Pancreas (tissue), 10 donors: ENCODE data around the gene ORM1. TPM values are rescaled to one million over a fixed set of nuclear protein-coding genes. Genes with fewer than 3 reads are reported as not detected.

Experiments
- ATAC-seq, 4 donors: fragments of 200-7000 bp; cut with Tn5 transposase; one replicate each; pipeline versions ENCODE4 v1.8.0 to v1.9.1; 2020; ENCODE audit warnings: mild to moderate bottlenecking in 4 of 4, moderate library complexity in 4 of 4
- DNase-seq, 6 donors: peaks; one replicate each; pipeline ENCODE4 v3.0.0-alpha.2; 2020
- FAIRE-seq: peaks from 2 replicates; lab custom pipeline; 2012; peaks lifted over from hg19 to GRCh38; lab: Jason Lieb, UNC
- H3K27ac ChIP-seq, 4 donors: fragments of 200-600 bp; sonication (generic); 1 replicate in 3 of 4; 2 replicates in 1 of 4; pipeline versions ENCODE4 v1.5.0 to v1.8.0; 2020
- H3K27me3 ChIP-seq, 4 donors: fragments of 200-600 bp; one replicate each; pipeline ENCODE4 v1.8.0; 2021
- H3K36me3 ChIP-seq, 3 donors: fragments of 200-600 bp; sonication (generic) in 1 of 3; one replicate each; pipeline versions ENCODE4 v1.5.0 to v1.8.0; 2020 to 2021
- H3K4me1 ChIP-seq, 3 donors: fragments of 200-600 bp; one replicate each; pipeline ENCODE4 v1.8.0; 2021
- H3K4me3 ChIP-seq, 4 donors: fragments of 200-600 bp; sonication (generic) in 2 of 4; one replicate each; pipeline versions ENCODE4 v1.5.0 to v1.8.0; 2020 to 2021
- H3K9me3 ChIP-seq, 4 donors: fragments of 200-600 bp; one replicate each; pipeline ENCODE4 v1.8.0; 2021
- CTCF ChIP-seq, 4 donors: fragments of 200-600 bp; sonication (generic) in 3 of 4; IDR thresholded peaks; one replicate each; pipeline versions ENCODE4 v1.5.0 to v1.8.0; 2021; ENCODE audit warnings: antibody characterized with exemption in 4 of 4
- WGBS, 2 donors: extraction: QIAGEN DNeasy Blood & Tissue Kit; methylation state at CpG; one replicate each; pipeline ENCODE4 v1.1.7; 2013; 5-methylcytosine and 5-hydroxymethylcytosine counted together
- intact Hi-C, 3 donors: fragments of 100-400 bp; cut with DNase I; formaldehyde crosslinking; loops; one replicate each; pipeline versions ENCODE4 v1.11.1 to v1.14.2; 2022
- polyA plus RNA-seq, 2 donors: library from polyadenylated mRNA; stranded (reverse); fragments of 200-250 nt; gene quantifications; one replicate each; pipeline ENCODE4 v1.2.3, GENCODE V29; 2013
- total RNA-seq, 6 donors: library from RNA; stranded (reverse); fragmentation: NEBNext Ultra II Directional in 4 of 6; extraction: Animal tissue kit (Norgen Biotek cat#: 25700) in 4 of 6; gene quantifications; one replicate each; pipeline versions ENCODE4 v1.2.1 to v1.2.4, GENCODE V29; 2021 to 2023
- donor health status: healthy with polysubstance abuse.
- donor health status: DM: no; HTN: no; CAD: no; lungs with moderate emphysema.
- donor health status: DM: no; HTN: no; CAD: no.
- donor health status: control.
- donor health status: control.
- donor health status: Bipolar disorder and iron deficiency.
- donor health status: DM: yes; HTN: yes; CAD: no.
- donor health status: DM: no; HTN: no; CAD: no.
- donor health status: DM: no; HTN: no; CAD: no.
- donor health status: DM: yes; HTN: yes; CAD: no.

ORM1 gene
- total and polyA plus RNA-seq, 8 donors: 0.38 to 10.2 (median 0.92) TPM; not detected in 3

GRCh38 chr9:114303571-114303970, 19.3 kb upstream of the ORM1 start:
- no peak overlapping the region for H3K4me3 ChIP-seq
- H3K27ac ChIP-seq: no peak overlapping the region
- DNase-seq (peak in 3 of 6 donors; percentile 3 to 11 (median 4)), FAIRE-seq (no peak), ATAC-seq (no peak)
- no peaks in the 10 kb centered on the region for H3K36me3 ChIP-seq
- H3K27me3 ChIP-seq: no peaks in the 10 kb centered on the region
- no peaks in the 10 kb centered on the region for H3K4me1 ChIP-seq
- no peaks in the 10 kb centered on the region for H3K9me3 ChIP-seq
- intact Hi-C loops: no loop called here
- 79 to 89% methylated on average over 5 of the region's 5 CpGs for WGBS, 2 donors
- no peak for TF ChIP-seq CTCF (IDR thresholded peaks at IDR 0.05)

DNA sequence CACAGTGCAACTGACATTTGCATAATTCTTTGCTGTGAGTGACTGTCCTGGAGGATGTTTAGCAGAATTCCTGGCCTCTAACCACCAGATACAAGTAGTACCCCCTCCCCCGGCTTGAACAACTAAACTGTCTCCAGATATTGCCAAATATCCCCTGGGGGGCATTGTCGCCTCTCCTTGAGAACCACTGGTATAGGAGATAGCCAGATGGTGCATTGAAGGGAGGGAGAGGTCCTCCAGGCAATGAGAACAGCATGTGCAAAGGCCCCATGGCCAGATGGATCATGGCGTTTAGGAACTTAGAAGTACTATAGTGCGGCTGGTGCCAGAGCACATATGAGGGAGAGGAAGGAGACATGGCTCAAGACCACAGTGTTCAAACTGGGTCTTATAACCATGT, 18.9 kb upstream of the ORM1 start:
- DNase-seq (peak in 3 of 6 donors; percentile 2 to 26 (median 8)), FAIRE-seq (no peak), ATAC-seq (no peak)
- intact Hi-C loops: no loop called here
- Histone ChIP-seq H3K4me1 (no peaks in the 10 kb centered on the region), H3K4me3 (no peak overlapping the region), H3K27me3 (no peaks in the 10 kb centered on the region), H3K36me3 (no peaks in the 10 kb centered on the region), H3K27ac (no peak overlapping the region), H3K9me3 (no peaks in the 10 kb centered on the region)
- no peak for TF ChIP-seq CTCF (IDR thresholded peaks at IDR 0.05)
- 91 to 95% methylated on average over 4 of the region's 4 CpGs for WGBS, 2 donors

- ATAC-seq (no peak), DNase-seq (peak in 4 of 6 donors; percentile 6 to 36 (median 16)), FAIRE-seq (no peak)
- no peaks in the 10 kb centered on the region for H3K36me3 ChIP-seq
- no peaks in the 10 kb centered on the region for H3K4me1 ChIP-seq
- no peaks in the 10 kb centered on the region for H3K27me3 ChIP-seq
- 89 to 91% methylated on average over 10 of the region's 10 CpGs for WGBS, 2 donors
- TF ChIP-seq CTCF (IDR thresholded peaks at IDR 0.05): no peak
- no peaks in the 10 kb centered on the region for H3K9me3 ChIP-seq
- intact Hi-C loops: no loop called here
- H3K27ac ChIP-seq: no peak overlapping the region
- H3K4me3 ChIP-seq: no peak overlapping the region
These were observed 18.3 kb upstream of the ORM1 start for GRCh38 chr9:114304416-114305188.

GRCh38 chr9:114307899-114308267, 15.0 kb upstream of the ORM1 start:
- ATAC-seq (no peak), DNase-seq (peak in 2 of 6 donors; percentile 9 to 10), FAIRE-seq (no peak)
- intact Hi-C loops: no loop called here
- peaks cover 0 to 6% (median 0%) of the 10 kb centered on the region in 3 donors for H3K36me3 ChIP-seq
- H3K9me3 ChIP-seq: no peaks in the 10 kb centered on the region
- H3K27ac ChIP-seq: no peak overlapping the region
- WGBS, 2 donors: 90 to 96% methylated on average over 6 of the region's 6 CpGs
- H3K4me3 ChIP-seq: no peak overlapping the region
- TF ChIP-seq CTCF (IDR thresholded peaks at IDR 0.05): no peak
- H3K4me1 ChIP-seq: no peaks in the 10 kb centered on the region
- no peaks in the 10 kb centered on the region for H3K27me3 ChIP-seq

DNA sequence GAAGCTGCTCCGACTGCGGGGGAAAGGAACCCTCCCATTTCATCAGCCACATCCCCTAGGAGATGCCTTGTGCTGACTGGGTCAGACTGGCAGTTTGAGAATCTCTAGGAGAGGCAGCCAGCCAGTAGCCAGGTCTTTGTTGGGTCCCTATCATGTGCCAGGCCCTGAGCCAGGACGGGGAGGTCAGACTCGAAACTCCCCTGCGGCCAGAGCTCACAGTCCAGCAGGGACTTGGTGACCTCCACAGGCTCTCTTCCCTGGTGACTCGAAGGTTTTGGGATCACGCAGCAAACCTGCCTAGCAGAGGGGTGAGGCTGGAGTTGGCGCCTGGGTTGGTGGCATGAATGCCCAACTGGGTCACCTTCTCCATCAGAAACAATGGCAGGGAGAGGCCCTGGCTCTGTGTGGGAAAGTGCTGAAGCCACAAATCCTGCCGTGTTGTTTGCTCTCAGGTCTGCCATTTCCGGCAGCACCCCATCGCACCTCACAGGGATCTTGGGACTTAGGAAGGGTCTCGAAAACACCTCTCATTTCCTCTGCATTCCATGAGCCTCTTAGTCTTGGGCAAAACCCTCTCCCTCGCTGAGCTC, 14.4 kb upstream of the ORM1 start:
- ATAC-seq (no peak), FAIRE-seq (no peak), DNase-seq (peak in 3 of 6 donors; percentile 6 to 35 (median 11))
- Histone ChIP-seq H3K4me1 (no peaks in the 10 kb centered on the region), H3K27me3 (no peaks in the 10 kb centered on the region), H3K4me3 (no peak overlapping the region), H3K36me3 (peaks cover 0 to 6% (median 0%) of the 10 kb centered on the region in 3 donors), H3K9me3 (no peaks in the 10 kb centered on the region), H3K27ac (no peak overlapping the region)
- WGBS, 2 donors: 95 to 97% methylated on average over 13 of the region's 13 CpGs
- intact Hi-C loops: no loop called here
- TF ChIP-seq CTCF (IDR thresholded peaks at IDR 0.05): no peak
